Upper lobe of left lung (tissue), 6 donors: ENCODE data around the gene PI16. TPM values are rescaled to one million over a fixed set of nuclear protein-coding genes. Genes with fewer than 3 reads are reported as not detected.

Experiments
- ATAC-seq, 2 donors: fragments of 200-7000 bp; cut with Tn5 transposase; one replicate each; pipeline ENCODE4 v1.9.1; 2022; ENCODE audit warnings: mild to moderate bottlenecking in 2 of 2, moderate library complexity in 2 of 2; ENCODE audit not compliant: low FRiP score in 2 of 2
- DNase-seq, 2 donors: peaks; one replicate each; pipeline ENCODE4 v3.0.0-alpha.2; 2019 to 2020
- H3K27ac ChIP-seq, 4 donors: fragments of 200-600 bp; sonication (generic); one replicate each; pipeline ENCODE4 v1.5.1; 2016 to 2019
- H3K27me3 ChIP-seq, 4 donors: fragments of 200-600 bp; sonication (generic); one replicate each; pipeline ENCODE4 v1.5.1; 2017 to 2019
- H3K36me3 ChIP-seq, 4 donors: fragments of 200-600 bp; sonication (generic); one replicate each; pipeline ENCODE4 v1.5.1; 2016 to 2019
- H3K4me1 ChIP-seq, 4 donors: fragments of 200-600 bp; sonication (generic); one replicate each; pipeline ENCODE4 v1.5.1; 2018 to 2019
- H3K4me3 ChIP-seq, 4 donors: fragments of 200-600 bp; sonication (generic); one replicate each; pipeline ENCODE4 v1.5.1; 2017 to 2019; ENCODE audit warnings: mild to moderate bottlenecking in 2 of 4, moderate library complexity in 1 of 4
- H3K9me3 ChIP-seq, 4 donors: fragments of 200-600 bp; sonication (generic); one replicate each; pipeline ENCODE4 v1.5.1; 2018 to 2019
- CTCF ChIP-seq, 6 experiments: fragments of 450-650 bp in 4 of 6; fragments of 200-600 bp in 2 of 6; sonication (generic) in 2 of 6; IDR thresholded peaks; one replicate each; pipeline ENCODE4 v1.5.1; 2016 to 2019; ENCODE audit warnings: antibody characterized with exemption in 6 of 6
- EP300 ChIP-seq, 4 donors: sonication (generic); formaldehyde crosslinking; IDR thresholded peaks; one replicate each; pipeline ENCODE4 v1.5.1; 2017; ENCODE audit warnings: antibody characterized with exemption in 4 of 4, control low read depth in 2 of 4
- POLR2A ChIP-seq, 4 donors: fragments of 450-650 bp; IDR thresholded peaks; one replicate each; pipeline ENCODE4 v1.5.1; 2016 to 2017; ENCODE audit warnings: antibody characterized with exemption in 4 of 4, mild to moderate bottlenecking in 2 of 4
- POLR2AphosphoS5 ChIP-seq, 2 donors: sonication (generic); formaldehyde crosslinking; IDR thresholded peaks; one replicate each; pipeline ENCODE4 v1.5.1; 2017; ENCODE audit warnings: antibody characterized with exemption in 2 of 2
- WGBS, 2 donors: methylation state at CpG; one replicate each; pipeline ENCODE4 v1.1.5; 2017 to 2018; 5-methylcytosine and 5-hydroxymethylcytosine counted together
- total RNA-seq, 6 donors: library from RNA; depleted of rRNA in 4 of 6; stranded (reverse); fragments of >200 nt in 4 of 6; gene quantifications; one replicate each; pipeline versions ENCODE4 v1.1.0 to v1.2.1, GENCODE V29; 2016 to 2021
- donor health status: DM: no; HTN: no; CAD: no; lungs with moderate emphysema.
- donor health status: DM: no; HTN: yes; CAD: no; lungs with severe emphysema.

PI16 gene
- total RNA-seq, 6 donors from 2014 or later, result 0.44 to 78.9 (median 4.7) TPM; not detected in 1

DNA sequence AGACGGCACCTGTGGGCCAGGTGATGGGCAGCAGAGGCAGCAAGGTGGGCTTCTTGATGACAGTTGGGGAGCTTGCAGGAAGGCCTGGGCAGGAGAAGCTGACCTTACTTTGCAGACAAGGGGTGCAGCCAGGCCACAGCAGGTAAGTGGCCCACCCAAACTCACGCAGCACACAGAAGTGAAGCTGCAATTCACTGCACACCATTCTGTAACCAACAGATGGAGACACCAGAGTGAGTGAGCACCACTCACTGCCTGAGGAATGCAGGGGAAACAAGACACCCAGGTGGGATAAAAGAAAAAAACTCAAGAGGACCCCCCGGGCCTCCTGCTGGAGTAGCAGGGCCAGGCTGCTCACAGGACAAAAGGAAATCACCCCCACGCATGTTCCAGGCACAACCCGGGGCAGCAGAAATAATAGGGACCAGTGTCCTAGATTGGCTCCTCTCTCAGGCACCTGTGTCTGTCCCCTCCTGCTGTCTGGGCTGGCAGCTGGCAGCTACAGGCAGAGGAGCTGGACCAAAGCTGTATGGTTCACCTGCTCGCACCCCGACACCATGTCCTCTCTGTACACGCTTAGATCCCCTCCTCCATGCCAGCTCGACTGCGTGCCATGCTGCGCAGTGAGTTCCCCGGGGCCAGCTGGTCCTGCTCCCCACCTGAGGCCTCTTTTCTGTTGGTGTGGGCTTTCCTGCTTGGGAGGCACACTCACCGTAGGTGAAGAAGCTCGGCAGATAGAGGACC lies 26.5 kb downstream of the PI16 start:
- no peak for TF ChIP-seq EP300 (IDR thresholded peaks at IDR 0.05)
- no peak overlapping the region for H3K4me3 ChIP-seq
- H3K4me1 ChIP-seq, result peaks cover 33 to 56% (median 47%) of the 10 kb centered on the region in 4 donors
- peak overlapping the region in 1 of 4 donors; percentile 24 for H3K27ac ChIP-seq
- 70 to 75% methylated on average over 14 of the region's 14 CpGs for WGBS, 2 donors
- no peaks in the 10 kb centered on the region for H3K27me3 ChIP-seq
- H3K9me3 ChIP-seq, result no peaks in the 10 kb centered on the region
- DNase-seq (no peak), ATAC-seq (no peak)
- peaks cover 21 to 46% (median 31%) of the 10 kb centered on the region in 4 donors for H3K36me3 ChIP-seq

DNA sequence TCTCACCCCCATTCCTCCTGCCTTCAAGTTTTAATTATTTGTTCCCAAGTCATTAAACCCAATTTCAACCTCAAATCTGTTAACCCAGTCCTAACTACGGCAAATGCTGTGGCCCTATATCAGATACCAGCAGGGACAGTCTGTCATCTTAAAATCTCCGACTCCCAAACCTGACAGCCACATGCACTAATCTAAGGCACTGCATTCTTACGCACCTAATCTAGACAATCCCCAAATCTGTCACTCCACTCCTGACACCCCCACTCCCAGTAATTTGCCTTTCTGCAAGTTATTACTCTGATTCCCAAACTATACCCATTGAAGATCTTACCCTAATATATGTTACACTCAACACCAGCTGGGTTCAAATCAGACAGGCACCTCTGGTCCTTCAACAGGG lies 29.0 kb downstream of the PI16 start:
- TF ChIP-seq EP300 (IDR thresholded peaks at IDR 0.05), result no peak
- no peak for TF ChIP-seq POLR2A (IDR thresholded peaks at IDR 0.05)
- no peak for TF ChIP-seq CTCF (IDR thresholded peaks at IDR 0.05)
- no peak for TF ChIP-seq POLR2AphosphoS5 (IDR thresholded peaks at IDR 0.05)
- Histone ChIP-seq H3K9me3 (no peaks in the 10 kb centered on the region), H3K4me3 (no peak overlapping the region), H3K36me3 (peaks cover 0 to 21% (median 6%) of the 10 kb centered on the region in 4 donors), H3K4me1 (peaks cover 39 to 69% (median 59%) of the 10 kb centered on the region in 4 donors), H3K27me3 (no peaks in the 10 kb centered on the region), H3K27ac (peak overlapping the region in 2 of 4 donors; percentile 10 to 98)
- DNase-seq, result no peak
- 94 to 98% methylated on average over 3 of the region's 3 CpGs for WGBS, 2 donors
- no peak for ATAC-seq

- peaks cover 0 to 21% (median 4%) of the 10 kb centered on the region in 4 donors for H3K36me3 ChIP-seq
- 6 to 8% methylated on average over 19 of the region's 19 CpGs for WGBS, 2 donors
- H3K27ac ChIP-seq, result peak overlapping the region; percentile 91 to 98 (median 96)
- no peak for TF ChIP-seq CTCF (IDR thresholded peaks at IDR 0.05)
- peak; percentile 18 to 23 for TF ChIP-seq POLR2AphosphoS5 (IDR thresholded peaks at IDR 0.05)
- no peak for TF ChIP-seq EP300 (IDR thresholded peaks at IDR 0.05)
- TF ChIP-seq POLR2A (IDR thresholded peaks at IDR 0.05), result peak in 1 of 4 donors; percentile 14
- no peaks in the 10 kb centered on the region for H3K9me3 ChIP-seq
- no peaks in the 10 kb centered on the region for H3K27me3 ChIP-seq
- DNase-seq, result peak in 1 of 2 donors; percentile 77
- H3K4me1 ChIP-seq, result peaks cover 35 to 58% (median 48%) of the 10 kb centered on the region in 4 donors
- H3K4me3 ChIP-seq, result peak overlapping the region; percentile 81 to 100 (median 96)
- peak; percentile 44 to 50 for ATAC-seq
Measured at GRCh38 chr6:36984581-36985416, 30.3 kb downstream of the PI16 start.

DNA sequence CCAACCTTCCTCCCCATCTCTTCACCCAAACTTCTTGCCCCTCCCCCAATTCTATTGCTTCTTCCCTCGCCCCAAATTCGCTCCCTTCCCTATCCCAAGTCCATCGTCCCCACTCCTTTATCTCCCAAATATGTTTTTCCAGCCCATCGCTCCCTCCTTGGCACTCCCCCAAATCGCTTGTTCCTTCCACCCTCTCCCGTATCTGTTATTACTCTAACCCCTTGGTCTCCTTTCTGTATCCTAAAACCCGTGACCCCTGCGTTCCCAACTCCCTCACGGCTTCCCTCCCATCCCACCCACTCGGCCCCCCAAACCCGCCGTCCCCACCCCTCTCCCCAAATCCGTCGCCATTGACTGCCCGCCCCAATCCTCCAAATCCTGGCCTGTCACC lies 30.9 kb downstream of the PI16 start:
- TF ChIP-seq POLR2A (IDR thresholded peaks at IDR 0.05) (no peak), CTCF (IDR thresholded peaks at IDR 0.05) (no peak), EP300 (IDR thresholded peaks at IDR 0.05) (no peak), POLR2AphosphoS5 (IDR thresholded peaks at IDR 0.05) (no peak)
- peaks cover 35 to 56% (median 43%) of the 10 kb centered on the region in 4 donors for H3K4me1 ChIP-seq
- H3K27ac ChIP-seq, result peak overlapping the region; percentile 91 to 98 (median 96)

More for the DNA sequence above, 30.9 kb downstream of the PI16 start:
- Histone ChIP-seq H3K27me3 (no peaks in the 10 kb centered on the region), H3K4me3 (peak overlapping the region; percentile 81 to 100 (median 96)), H3K9me3 (no peaks in the 10 kb centered on the region), H3K36me3 (peaks cover 0 to 15% (median 4%) of the 10 kb centered on the region in 4 donors)
- WGBS, 2 donors, result 0 to 1% methylated on average over 15 of the region's 15 CpGs
- no peak for DNase-seq
- ATAC-seq, result no peak
